Breast epithelium (tissue), 4 donors: Measurements from ENCODE around the gene AGXT2. TPM values are rescaled to one million over a fixed set of nuclear protein-coding genes. Genes with fewer than 3 reads are reported as not detected.

Experiments
- DNase-seq, 2 donors: peaks; one replicate each; pipeline ENCODE4 v3.0.0-alpha.2; 2019; ENCODE audit warnings: low spot score in 2 of 2
- H3K27ac ChIP-seq, 2 donors: fragments of 200-600 bp; sonication (generic) in 1 of 2; one replicate each; pipeline ENCODE4 v1.5.1; 2016 to 2019; ENCODE audit warnings: mild to moderate bottlenecking in 1 of 2
- H3K27me3 ChIP-seq, 2 donors: fragments of 200-600 bp; sonication (generic) in 1 of 2; one replicate each; pipeline versions ENCODE4 v1.5.1 to v1.6.0; 2017 to 2019; ENCODE audit warnings: control low read depth in 1 of 2, mild to moderate bottlenecking in 1 of 2
- H3K36me3 ChIP-seq: fragments of 200-600 bp; one replicate; pipeline ENCODE4 v1.5.1; 2019
- H3K4me1 ChIP-seq, 2 donors: fragments of 200-600 bp; sonication (generic); one replicate each; pipeline ENCODE4 v1.5.1; 2016 to 2019; ENCODE audit warnings: control low read depth in 1 of 2
- H3K4me3 ChIP-seq, 3 donors: fragments of 200-600 bp; sonication (generic); 1 replicate in 2 of 3; 2 replicates in 1 of 3; pipeline ENCODE4 v1.5.1; 2016 to 2019; ENCODE audit warnings: mild to moderate bottlenecking in 3 of 3, moderate library complexity in 2 of 3
- H3K9me3 ChIP-seq, 2 donors: fragments of 200-600 bp; sonication (generic) in 1 of 2; one replicate each; pipeline ENCODE4 v1.5.1; 2016 to 2019; ENCODE audit warnings: control low read depth in 1 of 2
- POLR2A ChIP-seq: fragments of 450-650 bp; IDR thresholded peaks from one replicate; pipeline ENCODE4 v1.6.1; 2016; ENCODE audit warnings: antibody characterized with exemption, mild to moderate bottlenecking, moderate library complexity
- POLR2AphosphoS5 ChIP-seq, 3 donors: sonication (generic); formaldehyde crosslinking; IDR thresholded peaks; one replicate each; pipeline ENCODE4 v1.6.1; 2017; ENCODE audit warnings: antibody characterized with exemption in 3 of 3
- intact Hi-C: fragments of 100-400 bp; cut with DNase I; formaldehyde crosslinking; loops from one replicate; pipeline ENCODE4 v1.15.1; 2023; ENCODE audit warnings: low total_unique reads
- total RNA-seq, 3 donors: library from RNA; depleted of rRNA; stranded (reverse); fragments of >200 nt; gene quantifications; one replicate each; pipeline ENCODE4 v1.1.0, GENCODE V29; 2016
- TF ChIP-seq, protein P1 (sequence below), 3 donors: fragments of 450-650 bp; IDR thresholded peaks; one replicate each; pipeline ENCODE4 v1.5.1; 2016 to 2017; ENCODE audit warnings: antibody characterized with exemption in 3 of 3, mild to moderate bottlenecking in 3 of 3, moderate library complexity in 3 of 3

Gene AGXT2
- total RNA-seq = not detected

DNA sequence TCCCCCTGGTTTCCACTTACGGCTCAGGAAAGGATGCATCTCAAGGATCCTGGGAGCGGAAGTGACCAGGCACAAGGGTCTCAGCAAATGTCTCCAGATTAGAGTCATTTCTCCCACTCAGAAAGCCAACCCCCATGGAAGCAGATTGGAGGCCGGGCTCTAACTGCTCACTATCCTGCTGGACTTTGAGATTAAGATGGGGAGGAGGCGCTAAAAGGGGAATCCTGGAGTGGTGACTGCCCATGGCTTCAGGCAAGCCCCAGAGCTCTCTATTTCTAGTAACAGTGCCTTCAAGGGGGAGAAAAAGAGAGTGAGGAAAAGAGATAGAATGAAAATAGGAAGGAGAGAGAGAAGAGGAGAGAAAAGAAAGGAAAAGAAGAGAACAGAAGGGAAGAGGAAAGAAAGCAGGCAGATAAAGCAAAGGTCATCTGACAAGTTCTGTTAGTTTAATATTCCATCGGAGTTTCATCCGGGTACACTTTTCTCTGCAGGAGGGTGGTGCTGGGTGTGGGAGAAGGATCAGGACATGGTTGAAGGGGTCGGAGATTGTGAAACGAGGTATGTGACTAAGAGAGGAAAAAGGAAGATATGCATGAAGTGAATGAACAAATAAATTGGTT is at the start of gene AGXT2:
AGXT2 (minus strand) TSS at position 165 of the 620 bp plus-strand sequence; CDS start at position 108, 57 bp downstream.
- no peaks in the 10 kb centered on the region for H3K36me3 ChIP-seq
- intact Hi-C loops = no loop called here
- no peak for DNase-seq
- H3K27ac ChIP-seq = no peak within 1 kb of the TSS
- TF ChIP-seq, protein P1, sequence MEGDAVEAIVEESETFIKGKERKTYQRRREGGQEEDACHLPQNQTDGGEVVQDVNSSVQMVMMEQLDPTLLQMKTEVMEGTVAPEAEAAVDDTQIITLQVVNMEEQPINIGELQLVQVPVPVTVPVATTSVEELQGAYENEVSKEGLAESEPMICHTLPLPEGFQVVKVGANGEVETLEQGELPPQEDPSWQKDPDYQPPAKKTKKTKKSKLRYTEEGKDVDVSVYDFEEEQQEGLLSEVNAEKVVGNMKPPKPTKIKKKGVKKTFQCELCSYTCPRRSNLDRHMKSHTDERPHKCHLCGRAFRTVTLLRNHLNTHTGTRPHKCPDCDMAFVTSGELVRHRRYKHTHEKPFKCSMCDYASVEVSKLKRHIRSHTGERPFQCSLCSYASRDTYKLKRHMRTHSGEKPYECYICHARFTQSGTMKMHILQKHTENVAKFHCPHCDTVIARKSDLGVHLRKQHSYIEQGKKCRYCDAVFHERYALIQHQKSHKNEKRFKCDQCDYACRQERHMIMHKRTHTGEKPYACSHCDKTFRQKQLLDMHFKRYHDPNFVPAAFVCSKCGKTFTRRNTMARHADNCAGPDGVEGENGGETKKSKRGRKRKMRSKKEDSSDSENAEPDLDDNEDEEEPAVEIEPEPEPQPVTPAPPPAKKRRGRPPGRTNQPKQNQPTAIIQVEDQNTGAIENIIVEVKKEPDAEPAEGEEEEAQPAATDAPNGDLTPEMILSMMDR (IDR thresholded peaks at IDR 0.05) = no peak
- TF ChIP-seq POLR2AphosphoS5 (IDR thresholded peaks at IDR 0.05) (no peak), POLR2A (no peak)
- no peak within 1 kb of the TSS for H3K4me3 ChIP-seq
- no peaks in the 10 kb centered on the region for H3K4me1 ChIP-seq
- H3K27me3 ChIP-seq = no peaks in the 10 kb centered on the region
- H3K9me3 ChIP-seq = no peaks in the 10 kb centered on the region

- Histone ChIP-seq H3K36me3 (no peaks in the 10 kb centered on the region), H3K27me3 (no peaks in the 10 kb centered on the region), H3K9me3 (no peaks in the 10 kb centered on the region), H3K4me3 (no peak overlapping the region), H3K27ac (no peak overlapping the region), H3K4me1 (no peaks in the 10 kb centered on the region)
- intact Hi-C loops = no loop called here
- DNase-seq = no peak
- no peak for TF ChIP-seq POLR2AphosphoS5 (IDR thresholded peaks at IDR 0.05)
- TF ChIP-seq, protein P1 (IDR thresholded peaks at IDR 0.05) = no peak
- no peak for TF ChIP-seq POLR2A
Measured at GRCh38 chr5:35096932-35097331, 49.2 kb upstream of the AGXT2 start.

DNA sequence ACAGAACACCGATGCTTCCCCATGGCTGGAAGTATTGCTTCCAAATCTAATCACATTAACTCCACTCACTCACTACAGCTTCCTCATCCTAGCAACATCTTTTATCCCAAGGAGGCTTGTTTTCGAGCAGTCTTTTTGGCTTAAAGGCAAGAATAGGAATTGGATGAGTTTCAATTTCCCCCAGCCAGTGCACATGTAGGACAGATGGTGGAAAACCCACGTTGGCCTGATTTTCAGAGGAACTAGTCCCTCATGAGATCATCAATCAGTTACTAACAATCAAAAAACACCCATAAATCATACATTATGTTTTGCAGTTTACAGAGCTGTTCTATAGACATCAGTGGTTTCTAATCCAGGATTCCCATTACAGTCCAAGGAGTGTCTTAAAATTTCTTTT is 48.5 kb upstream of the AGXT2 start:
- Histone ChIP-seq H3K4me1 (no peaks in the 10 kb centered on the region), H3K9me3 (no peaks in the 10 kb centered on the region), H3K36me3 (no peaks in the 10 kb centered on the region), H3K27me3 (no peaks in the 10 kb centered on the region), H3K27ac (no peak overlapping the region), H3K4me3 (no peak overlapping the region)
- intact Hi-C loops = no loop called here
- DNase-seq = no peak
- TF ChIP-seq, protein P1 (IDR thresholded peaks at IDR 0.05) = no peak
- no peak for TF ChIP-seq POLR2A
- TF ChIP-seq POLR2AphosphoS5 (IDR thresholded peaks at IDR 0.05) = no peak

DNA sequence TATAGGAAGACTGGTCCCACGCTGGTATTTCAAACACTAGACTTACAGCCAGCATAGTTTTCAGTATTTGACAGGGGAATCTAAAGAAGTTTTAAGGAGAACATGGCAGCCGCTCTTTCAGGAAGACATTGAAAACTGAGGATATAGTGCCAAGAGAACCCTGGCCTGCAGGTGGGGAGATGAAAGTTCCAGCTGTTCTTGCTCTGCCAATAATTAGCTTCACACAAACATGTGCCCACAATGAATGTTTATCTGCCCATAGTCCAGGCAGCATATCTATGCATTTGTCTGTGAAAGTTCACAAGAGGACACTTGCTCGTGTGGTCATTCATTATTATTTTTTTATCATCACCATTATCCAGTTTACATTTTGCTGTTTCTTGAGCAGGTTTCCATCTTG is 47.6 kb upstream of the AGXT2 start:
- DNase-seq = no peak

DNA sequence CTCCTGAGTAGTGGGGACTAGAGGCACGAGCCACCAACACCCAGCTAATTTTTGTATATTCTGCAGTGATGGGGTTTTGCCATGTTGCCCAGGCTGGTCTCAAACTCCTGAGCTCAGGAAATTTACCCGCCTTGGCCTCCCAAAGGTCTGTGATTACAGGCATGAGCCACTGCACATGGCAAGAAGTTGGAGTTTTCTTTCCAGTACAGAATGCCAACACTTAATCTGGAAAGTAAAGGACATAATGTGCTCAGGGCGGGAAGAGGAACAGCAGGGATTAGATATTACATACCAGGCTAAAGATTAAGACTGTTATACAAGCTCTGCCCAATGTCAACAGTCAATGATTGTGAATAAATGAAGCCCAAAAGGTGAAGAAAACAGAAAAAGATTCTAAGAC is 47.2 kb upstream of the AGXT2 start:
- no peak overlapping the region for H3K27ac ChIP-seq
- TF ChIP-seq, protein P1 (IDR thresholded peaks at IDR 0.05) = no peak
- TF ChIP-seq POLR2AphosphoS5 (IDR thresholded peaks at IDR 0.05) = no peak
- DNase-seq = no peak
- no peaks in the 10 kb centered on the region for H3K27me3 ChIP-seq
- no peaks in the 10 kb centered on the region for H3K4me1 ChIP-seq
- no peaks in the 10 kb centered on the region for H3K36me3 ChIP-seq
- no peaks in the 10 kb centered on the region for H3K9me3 ChIP-seq
- no peak overlapping the region for H3K4me3 ChIP-seq
- intact Hi-C loops = no loop called here

More for the DNA sequence above, 47.6 kb upstream of the AGXT2 start:
- TF ChIP-seq, protein P1 (IDR thresholded peaks at IDR 0.05) = no peak
- TF ChIP-seq POLR2A (no peak), POLR2AphosphoS5 (IDR thresholded peaks at IDR 0.05) (no peak)
- H3K36me3 ChIP-seq = no peaks in the 10 kb centered on the region
- H3K9me3 ChIP-seq = no peaks in the 10 kb centered on the region
- H3K27me3 ChIP-seq = no peaks in the 10 kb centered on the region
- H3K4me1 ChIP-seq = no peaks in the 10 kb centered on the region
- H3K4me3 ChIP-seq = no peak overlapping the region
- intact Hi-C loops = no loop called here
- no peak overlapping the region for H3K27ac ChIP-seq
